HEK293T (cell line): ENCODE data around the gene SLC35F2.

Source experiments
- ARNT ChIP-seq: fragments of 450-650 bp; IDR thresholded peaks from 2 replicates; pipeline ENCODE4 v1.6.1; 2017; ENCODE audit warnings: mild to moderate bottlenecking
- ELF4 ChIP-seq: fragments of 450-650 bp; IDR thresholded peaks from 2 replicates; pipeline ENCODE4 v1.6.1; 2017; ENCODE audit warnings: antibody characterized with exemption
- FOXM1 ChIP-seq: fragments of 450-650 bp; IDR thresholded peaks from 2 replicates; pipeline ENCODE4 v1.6.1; 2017; ENCODE audit warnings: mild to moderate bottlenecking, borderline replicate concordance
- LEF1 ChIP-seq: fragments of 450-650 bp; IDR thresholded peaks from 2 replicates; pipeline ENCODE4 v1.6.1; 2017; ENCODE audit warnings: mild to moderate bottlenecking, borderline replicate concordance
- SP1 ChIP-seq: fragments of 450-650 bp; IDR thresholded peaks from 2 replicates; pipeline ENCODE4 v1.6.1; 2017
- TARDBP ChIP-seq: fragments of 450-650 bp; IDR thresholded peaks from 2 replicates; pipeline ENCODE4 v1.6.1; 2016
- ZNF384 ChIP-seq: fragments of 450-650 bp; IDR thresholded peaks from 2 replicates; pipeline ENCODE4 v1.6.1; 2016

GRCh38 chr11:107810875-107811274, 47.7 kb downstream of the SLC35F2 start:
- no peak for TF ChIP-seq FOXM1
- TF ChIP-seq ZNF384: no peak
- no peak for TF ChIP-seq LEF1
- TF ChIP-seq ELF4: no peak
- TF ChIP-seq SP1: no peak
- TF ChIP-seq ARNT: no peak
- TF ChIP-seq TARDBP: no peak
